Measurements from ENCODE around the gene GATD1. TPM values are rescaled to one million over a fixed set of nuclear protein-coding genes. Genes with fewer than 3 reads are reported as not detected.
A peak's percentile ranks its signal among the peaks of the same experiment; 100 is the strongest.

Gene GATD1
- total RNA-seq, 1 experiment from 2014 or later = 91.5 TPM

- TF ChIP-seq, protein P1, sequence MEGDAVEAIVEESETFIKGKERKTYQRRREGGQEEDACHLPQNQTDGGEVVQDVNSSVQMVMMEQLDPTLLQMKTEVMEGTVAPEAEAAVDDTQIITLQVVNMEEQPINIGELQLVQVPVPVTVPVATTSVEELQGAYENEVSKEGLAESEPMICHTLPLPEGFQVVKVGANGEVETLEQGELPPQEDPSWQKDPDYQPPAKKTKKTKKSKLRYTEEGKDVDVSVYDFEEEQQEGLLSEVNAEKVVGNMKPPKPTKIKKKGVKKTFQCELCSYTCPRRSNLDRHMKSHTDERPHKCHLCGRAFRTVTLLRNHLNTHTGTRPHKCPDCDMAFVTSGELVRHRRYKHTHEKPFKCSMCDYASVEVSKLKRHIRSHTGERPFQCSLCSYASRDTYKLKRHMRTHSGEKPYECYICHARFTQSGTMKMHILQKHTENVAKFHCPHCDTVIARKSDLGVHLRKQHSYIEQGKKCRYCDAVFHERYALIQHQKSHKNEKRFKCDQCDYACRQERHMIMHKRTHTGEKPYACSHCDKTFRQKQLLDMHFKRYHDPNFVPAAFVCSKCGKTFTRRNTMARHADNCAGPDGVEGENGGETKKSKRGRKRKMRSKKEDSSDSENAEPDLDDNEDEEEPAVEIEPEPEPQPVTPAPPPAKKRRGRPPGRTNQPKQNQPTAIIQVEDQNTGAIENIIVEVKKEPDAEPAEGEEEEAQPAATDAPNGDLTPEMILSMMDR (IDR thresholded peaks at IDR 0.05; ENCODE audit: insufficient read depth in 1 of 2, low read depth in 1 of 2, low read length in 1 of 2, severe bottlenecking in 1 of 2, unreplicated experiment in 1 of 2) = no peak
- Mint-ChIP-seq H3K36me3 (ENCODE audit: insufficient read depth, unreplicated experiment) (peaks cover 28% of the 10 kb centered on the region), H3K4me1 (ENCODE audit: low read depth, unreplicated experiment) (no peaks in the 10 kb centered on the region), H3K27ac (ENCODE audit: unreplicated experiment) (no peak overlapping the region), H3K9me3 (ENCODE audit: unreplicated experiment) (no peaks in the 10 kb centered on the region), H3K4me3 (ENCODE audit: unreplicated experiment) (peak overlapping the region; percentile 33), H3K27me3 (ENCODE audit: insufficient read depth, unreplicated experiment) (no peaks in the 10 kb centered on the region)
- intact Hi-C loops (cut with micrococcal nuclease; ENCODE audit: unreplicated experiment) = no loop called here
- no peak overlapping the region for H3K4me3 ChIP-seq (ENCODE audit: low read depth, low read length)
- BruUV-seq (replicated peaks) = no TSS peak
- ChIA-PET CTCF (interaction anchor here (0.6 kb wide), 1 partner anchor 188 kb away, joined by 3 read pairs; no protein-coding TSS in a partner anchor), POLR2A (no interaction called here)
- H3K4me1 ChIP-seq = peaks cover 13% of the 10 kb centered on the region
- H3K27me3 ChIP-seq (replicated peaks; ENCODE audit: control insufficient read depth, insufficient read depth, low read length) = no peaks in the 10 kb centered on the region
- no peaks in the 10 kb centered on the region; the same call in none of the 2 replicates for H3K36me3 ChIP-seq (ENCODE audit: control insufficient read depth, insufficient read depth, low read length)
- H3K9me3 ChIP-seq = no peaks in the 10 kb centered on the region
- no peak for DNase-seq
These were observed 2.0 kb upstream of the GATD1 start for GRCh38 chr11:778976-779954.

DNA sequence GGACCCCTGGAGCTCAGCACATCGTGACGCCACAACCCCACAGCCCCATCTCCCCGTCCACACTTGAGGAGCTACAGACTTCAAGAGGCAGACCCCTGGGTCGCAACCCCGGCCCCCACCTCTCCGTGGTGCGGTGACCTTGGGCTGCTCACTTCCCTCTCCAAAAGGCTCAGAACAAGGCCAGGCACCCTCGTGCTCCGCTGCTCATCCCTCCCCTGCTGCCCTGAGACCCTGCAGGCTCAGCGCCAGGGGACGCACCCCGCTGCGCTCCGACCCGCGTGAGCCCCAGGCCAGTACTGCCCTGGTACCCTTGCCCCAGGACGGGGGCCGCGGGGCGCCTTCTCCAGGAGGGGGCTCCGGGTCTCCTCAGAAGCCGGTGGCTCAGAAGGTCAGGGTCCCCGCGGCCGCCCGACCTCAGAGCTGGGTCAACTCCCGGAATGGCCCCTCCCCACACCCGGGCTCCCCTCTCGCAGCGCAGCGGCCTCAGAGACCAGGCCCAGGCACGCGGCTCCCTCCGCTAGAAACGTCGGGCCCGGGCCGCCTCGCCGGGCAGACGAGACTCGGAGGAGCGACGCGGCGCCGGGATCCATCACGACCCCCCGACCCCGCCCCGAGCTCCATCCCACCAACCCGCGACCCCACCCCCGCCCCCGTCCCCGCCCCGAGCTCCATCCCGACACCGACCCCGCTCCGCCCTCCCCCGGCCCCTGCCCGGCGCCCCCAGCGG lies 563 bp downstream of the GATD1 start:
- peaks cover 3% of the 10 kb centered on the region for H3K36me3 ChIP-seq (ENCODE audit: control insufficient read depth, insufficient read depth, low read length)
- ChIA-PET CTCF (interaction anchor here (0.5 to 0.9 kb wide), 5 partner anchors 9 to 81 kb away, joined by 3 to 5 read pairs (median 4); partner anchors contain the start of gene TMEM80), POLR2A (interaction anchor here (0.5 to 1.1 kb wide), 8 partner anchors 22 to 201 kb away, joined by 3 to 14 read pairs (median 6); partner anchors contain the start of genes DEAF1, PHRF1, RPLP2 and TALDO1)
- DNase-seq = no peak
- intact Hi-C loops (cut with micrococcal nuclease; ENCODE audit: unreplicated experiment) = no loop called here
- H3K4me3 ChIP-seq (ENCODE audit: low read depth, low read length) = peak overlapping the region; percentile 89
- Mint-ChIP-seq H3K4me1 (ENCODE audit: low read depth, unreplicated experiment) (no peaks in the 10 kb centered on the region), H3K27ac (ENCODE audit: unreplicated experiment) (no peak overlapping the region), H3K9me3 (ENCODE audit: unreplicated experiment) (no peaks in the 10 kb centered on the region), H3K27me3 (ENCODE audit: insufficient read depth, unreplicated experiment) (no peaks in the 10 kb centered on the region), H3K36me3 (ENCODE audit: insufficient read depth, unreplicated experiment) (peaks cover 27% of the 10 kb centered on the region), H3K4me3 (ENCODE audit: unreplicated experiment) (peak overlapping the region; percentile 80)
- peaks cover 13% of the 10 kb centered on the region for H3K4me1 ChIP-seq
- no peaks in the 10 kb centered on the region for H3K9me3 ChIP-seq
- TSS peak; percentile 43 for BruUV-seq (replicated peaks)
- no peaks in the 10 kb centered on the region for H3K27me3 ChIP-seq (replicated peaks; ENCODE audit: control insufficient read depth, insufficient read depth, low read length)
- TF ChIP-seq, protein P1 (IDR thresholded peaks at IDR 0.05; ENCODE audit: insufficient read depth in 1 of 2, low read depth in 1 of 2, low read length in 1 of 2, severe bottlenecking in 1 of 2, unreplicated experiment in 1 of 2) = peak in 1 of 2 experiments; percentile 39

- Mint-ChIP-seq H3K4me3 (ENCODE audit: unreplicated experiment) (peak overlapping the region; percentile 80), H3K9me3 (ENCODE audit: unreplicated experiment) (no peaks in the 10 kb centered on the region), H3K27me3 (ENCODE audit: insufficient read depth, unreplicated experiment) (no peaks in the 10 kb centered on the region), H3K36me3 (ENCODE audit: insufficient read depth, unreplicated experiment) (peaks cover 32% of the 10 kb centered on the region), H3K27ac (ENCODE audit: unreplicated experiment) (no peak overlapping the region), H3K4me1 (ENCODE audit: low read depth, unreplicated experiment) (no peaks in the 10 kb centered on the region)
- intact Hi-C loops (cut with micrococcal nuclease; ENCODE audit: unreplicated experiment) = no loop called here
- Histone ChIP-seq H3K4me1 (peaks cover 13% of the 10 kb centered on the region), H3K27me3 (replicated peaks; ENCODE audit: control insufficient read depth, insufficient read depth, low read length) (no peaks in the 10 kb centered on the region), H3K4me3 (ENCODE audit: low read depth, low read length) (peak overlapping the region; percentile 89), H3K36me3 (ENCODE audit: control insufficient read depth, insufficient read depth, low read length) (peaks cover 3% of the 10 kb centered on the region), H3K9me3 (no peaks in the 10 kb centered on the region)
- no TSS peak for BruUV-seq (replicated peaks)
- ChIA-PET CTCF (interaction anchor here (0.5 to 0.9 kb wide), 2 partner anchors 8 to 68 kb away, joined by 4 to 5 read pairs; no protein-coding TSS in a partner anchor), POLR2A (interaction anchor here (0.8 to 1.1 kb wide), 3 partner anchors 22 to 33 kb away, joined by 3 to 14 read pairs (median 4); partner anchors contain the start of genes RPLP2 and TALDO1)
- peak in 1 of 2 experiments; percentile 18 for DNase-seq
- TF ChIP-seq, protein P1 (IDR thresholded peaks at IDR 0.05; ENCODE audit: insufficient read depth in 1 of 2, low read depth in 1 of 2, low read length in 1 of 2, severe bottlenecking in 1 of 2, unreplicated experiment in 1 of 2) = no peak
These were observed 1.1 kb downstream of the GATD1 start for GRCh38 chr11:776263-776560.

Measured in Caco-2 (cell line).